GM19372 (cell line): ENCODE results near the gene CES2.

Experiments
- ATAC-seq: cut with Tn5 transposase; IDR thresholded peaks from one replicate; pipeline ENCODE4 v1.9.1; 2021; ENCODE audit warnings: mild to moderate bottlenecking, low read depth, moderate library complexity; ENCODE audit not compliant: unreplicated experiment

Gene CES2

GRCh38 chr16:66918355-66918754, 17.0 kb upstream of the CES2 start:
- no peak for ATAC-seq

- ATAC-seq, result no peak
Observed at GRCh38 chr16:66918803-66919568, 16.3 kb upstream of the CES2 start, which contains the start of gene CDH16. Gene CDH16 (minus strand): TSS chr16:66918885. CDS start chr16:66918065, 820 bp downstream.

GRCh38 chr16:66919569-66920298, 15.6 kb upstream of the CES2 start:
- no peak for ATAC-seq

- ATAC-seq, result no peak
Observed at GRCh38 chr16:66920299-66920590, 15.1 kb upstream of the CES2 start.

- ATAC-seq, result no peak
Observed at GRCh38 chr16:66920924-66921680, 14.2 kb upstream of the CES2 start.

- ATAC-seq, result no peak
Observed at GRCh38 chr16:66921729-66922450, 13.4 kb upstream of the CES2 start.

- ATAC-seq, result no peak
Observed at GRCh38 chr16:66923247-66923731, 12.0 kb upstream of the CES2 start.

GRCh38 chr16:66923866-66924265, 11.4 kb upstream of the CES2 start:
- ATAC-seq, result no peak

GRCh38 chr16:66924527-66925321, 10.6 kb upstream of the CES2 start:
- ATAC-seq, result no peak

- no peak for ATAC-seq
Observed at GRCh38 chr16:66925322-66925840, 9.9 kb upstream of the CES2 start, which contains the start of gene RRAD. Gene RRAD (minus strand): TSS chr16:66925535. CDS start chr16:66925179, 356 bp downstream.

- ATAC-seq, result no peak
Observed at GRCh38 chr16:66926171-66926947, 9.0 kb upstream of the CES2 start.

GRCh38 chr16:66926961-66927436, 8.3 kb upstream of the CES2 start:
- no peak for ATAC-seq

GRCh38 chr16:66927918-66928649, 7.2 kb upstream of the CES2 start:
- no peak for ATAC-seq

- ATAC-seq, result no peak
Observed at GRCh38 chr16:66928702-66929388, 6.5 kb upstream of the CES2 start.

- no peak for ATAC-seq
Observed at GRCh38 chr16:66930189-66930588, 5.1 kb upstream of the CES2 start.

- ATAC-seq, result no peak
Observed at GRCh38 chr16:66931665-66932064, 3.7 kb upstream of the CES2 start.

GRCh38 chr16:66932076-66932475, 3.2 kb upstream of the CES2 start:
- ATAC-seq, result no peak
